Vagina (tissue), 2 donors: ENCODE results near the gene RPRML. TPM values are rescaled to one million over a fixed set of nuclear protein-coding genes. Genes with fewer than 3 reads are reported as not detected.

Source experiments
- DNase-seq, 2 donors: peaks; one replicate each; pipeline ENCODE4 v3.0.0-alpha.2; 2017; ENCODE audit errors: extremely low spot score in 2 of 2
- H3K27ac ChIP-seq: fragments of 200-600 bp; sonication (generic); one replicate; pipeline ENCODE4 v1.5.1; 2019
- H3K27me3 ChIP-seq: fragments of 200-600 bp; sonication (generic); one replicate; pipeline ENCODE4 v1.5.1; 2019
- H3K36me3 ChIP-seq, 2 donors: fragments of 200-600 bp; sonication (generic); one replicate each; pipeline ENCODE4 v1.5.1; 2017 to 2019
- H3K4me1 ChIP-seq: fragments of 200-600 bp; sonication (generic); one replicate; pipeline ENCODE4 v1.5.1; 2019
- H3K4me3 ChIP-seq, 2 donors: fragments of 200-600 bp; sonication (generic); 1 replicate in 1 of 2; 2 replicates in 1 of 2; pipeline ENCODE4 v1.5.1; 2016 to 2019
- H3K9me3 ChIP-seq: fragments of 200-600 bp; sonication (generic); one replicate; pipeline ENCODE4 v1.5.1; 2019
- POLR2A ChIP-seq, 2 donors: fragments of 450-650 bp; IDR thresholded peaks; one replicate each; pipeline ENCODE4 v1.6.1; 2017; ENCODE audit warnings: antibody characterized with exemption in 2 of 2, mild to moderate bottlenecking in 2 of 2, moderate library complexity in 2 of 2
- POLR2AphosphoS5 ChIP-seq, 2 donors: sonication (generic); formaldehyde crosslinking; IDR thresholded peaks; one replicate each; pipeline ENCODE4 v1.9.0; 2017; ENCODE audit warnings: antibody characterized with exemption in 2 of 2, mild to moderate bottlenecking in 2 of 2, low read depth in 1 of 2; ENCODE audit not compliant: insufficient read depth in 1 of 2
- intact Hi-C: fragments of 100-400 bp; cut with DNase I; formaldehyde crosslinking; loops from one replicate; pipeline ENCODE4 v1.15.1; 2023
- total RNA-seq: library from RNA; depleted of rRNA; stranded (reverse); fragments of >200 nt; gene quantifications from one replicate; pipeline ENCODE4 v1.2.3, GENCODE V29; 2016
- TF ChIP-seq, protein P1 (sequence below), 3 experiments: fragments of 450-650 bp in 2 of 3; fragments of 200-600 bp in 1 of 3; sonication (generic) in 1 of 3; IDR thresholded peaks; one replicate each; pipeline ENCODE4 v1.5.1; 2017 to 2019; ENCODE audit warnings: antibody characterized with exemption in 3 of 3, mild to moderate bottlenecking in 2 of 3, moderate library complexity in 2 of 3

Gene RPRML
- total RNA-seq, 1 donor from 2014 or later = 2.0 TPM

GRCh38 chr17:46950997-46951621, 27.9 kb downstream of the RPRML start:
- no peak overlapping the region for H3K4me3 ChIP-seq
- H3K9me3 ChIP-seq = no peaks in the 10 kb centered on the region
- no peaks in the 10 kb centered on the region for H3K4me1 ChIP-seq
- TF ChIP-seq POLR2AphosphoS5 (IDR thresholded peaks at IDR 0.05; ENCODE audit: insufficient read depth in 1 of 2, low read depth in 1 of 2) = no peak
- TF ChIP-seq, protein P1, sequence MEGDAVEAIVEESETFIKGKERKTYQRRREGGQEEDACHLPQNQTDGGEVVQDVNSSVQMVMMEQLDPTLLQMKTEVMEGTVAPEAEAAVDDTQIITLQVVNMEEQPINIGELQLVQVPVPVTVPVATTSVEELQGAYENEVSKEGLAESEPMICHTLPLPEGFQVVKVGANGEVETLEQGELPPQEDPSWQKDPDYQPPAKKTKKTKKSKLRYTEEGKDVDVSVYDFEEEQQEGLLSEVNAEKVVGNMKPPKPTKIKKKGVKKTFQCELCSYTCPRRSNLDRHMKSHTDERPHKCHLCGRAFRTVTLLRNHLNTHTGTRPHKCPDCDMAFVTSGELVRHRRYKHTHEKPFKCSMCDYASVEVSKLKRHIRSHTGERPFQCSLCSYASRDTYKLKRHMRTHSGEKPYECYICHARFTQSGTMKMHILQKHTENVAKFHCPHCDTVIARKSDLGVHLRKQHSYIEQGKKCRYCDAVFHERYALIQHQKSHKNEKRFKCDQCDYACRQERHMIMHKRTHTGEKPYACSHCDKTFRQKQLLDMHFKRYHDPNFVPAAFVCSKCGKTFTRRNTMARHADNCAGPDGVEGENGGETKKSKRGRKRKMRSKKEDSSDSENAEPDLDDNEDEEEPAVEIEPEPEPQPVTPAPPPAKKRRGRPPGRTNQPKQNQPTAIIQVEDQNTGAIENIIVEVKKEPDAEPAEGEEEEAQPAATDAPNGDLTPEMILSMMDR (IDR thresholded peaks at IDR 0.05) = no peak
- no peak for TF ChIP-seq POLR2A (IDR thresholded peaks at IDR 0.05)
- H3K27ac ChIP-seq = no peak overlapping the region
- no peaks in the 10 kb centered on the region for H3K36me3 ChIP-seq
- no peaks in the 10 kb centered on the region for H3K27me3 ChIP-seq
- DNase-seq = no peak
- intact Hi-C loops = no loop called here

GRCh38 chr17:46950342-46950996, 28.6 kb downstream of the RPRML start:
- peaks cover 3% of the 10 kb centered on the region for H3K4me1 ChIP-seq
- DNase-seq = no peak
- TF ChIP-seq POLR2A (IDR thresholded peaks at IDR 0.05) = no peak
- no peak for TF ChIP-seq POLR2AphosphoS5 (IDR thresholded peaks at IDR 0.05; ENCODE audit: insufficient read depth in 1 of 2, low read depth in 1 of 2)
- TF ChIP-seq, protein P1 (IDR thresholded peaks at IDR 0.05) = no peak

DNA sequence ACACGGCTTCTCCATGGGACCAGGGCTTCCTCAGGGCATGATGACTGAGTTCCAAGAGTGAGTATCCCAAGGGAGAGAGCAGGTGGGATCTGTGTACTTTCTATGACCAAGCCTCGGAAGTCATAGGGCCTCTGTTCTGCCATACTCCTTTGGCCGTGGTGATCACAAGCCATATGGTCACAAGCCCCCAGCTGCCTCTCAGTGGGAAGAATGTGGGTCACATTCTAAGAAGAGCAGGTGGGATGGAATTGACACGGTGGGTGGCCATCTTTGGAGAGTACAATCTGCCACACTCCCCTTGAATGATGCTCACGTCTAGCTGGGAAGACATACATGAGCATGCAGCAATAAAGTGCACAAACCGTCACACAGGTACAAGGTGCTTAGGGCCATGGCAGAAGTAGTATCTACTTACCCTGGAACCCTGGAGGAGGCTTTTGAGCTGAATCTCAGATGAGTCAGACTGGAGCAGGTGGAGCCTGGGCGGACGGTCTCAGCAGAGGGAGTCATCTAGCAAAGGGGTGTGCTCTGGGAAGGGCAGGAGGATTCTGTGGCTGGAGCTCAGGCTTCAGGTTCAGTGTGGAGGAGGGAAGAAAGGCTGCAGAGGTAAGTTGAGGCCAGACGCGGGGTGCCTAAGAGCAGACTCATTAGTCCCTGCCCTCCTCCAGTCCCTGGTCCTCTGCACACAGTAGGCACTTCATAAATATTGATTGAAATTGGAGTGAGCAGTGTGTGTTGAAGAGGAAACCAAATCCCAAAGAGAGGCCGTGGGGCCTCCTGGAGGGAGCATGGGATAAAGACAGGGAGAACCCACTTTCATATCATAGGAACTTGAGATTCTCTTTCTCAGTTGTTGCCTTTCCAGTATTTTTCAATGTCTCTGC, 29.5 kb downstream of the RPRML start:
- no peaks in the 10 kb centered on the region for H3K27me3 ChIP-seq
- H3K4me3 ChIP-seq = no peak overlapping the region
- intact Hi-C loops = no loop called here
- no peak for DNase-seq
- H3K9me3 ChIP-seq = no peaks in the 10 kb centered on the region
- TF ChIP-seq POLR2A (IDR thresholded peaks at IDR 0.05) = no peak
- TF ChIP-seq, protein P1 (IDR thresholded peaks at IDR 0.05) = no peak
- TF ChIP-seq POLR2AphosphoS5 (IDR thresholded peaks at IDR 0.05; ENCODE audit: insufficient read depth in 1 of 2, low read depth in 1 of 2) = no peak
- H3K36me3 ChIP-seq = no peaks in the 10 kb centered on the region
- no peak overlapping the region for H3K27ac ChIP-seq
- peaks cover 12% of the 10 kb centered on the region for H3K4me1 ChIP-seq

More at GRCh38 chr17:46950342-46950996, 28.6 kb downstream of the RPRML start:
- no peaks in the 10 kb centered on the region for H3K27me3 ChIP-seq
- no peaks in the 10 kb centered on the region for H3K9me3 ChIP-seq
- intact Hi-C loops = no loop called here
- H3K27ac ChIP-seq = no peak overlapping the region
- H3K4me3 ChIP-seq = no peak overlapping the region
- H3K36me3 ChIP-seq = no peaks in the 10 kb centered on the region

- no peak overlapping the region for H3K27ac ChIP-seq
- TF ChIP-seq POLR2A (IDR thresholded peaks at IDR 0.05) (no peak), POLR2AphosphoS5 (IDR thresholded peaks at IDR 0.05; ENCODE audit: insufficient read depth in 1 of 2, low read depth in 1 of 2) (no peak)
- TF ChIP-seq, protein P1 (IDR thresholded peaks at IDR 0.05) = no peak
- intact Hi-C loops = no loop called here
Observed at GRCh38 chr17:46948544-46948943, 30.5 kb downstream of the RPRML start.

More at GRCh38 chr17:46948544-46948943, 30.5 kb downstream of the RPRML start:
- Histone ChIP-seq H3K4me1 (peaks cover 22% of the 10 kb centered on the region), H3K36me3 (no peaks in the 10 kb centered on the region), H3K4me3 (no peak overlapping the region), H3K9me3 (no peaks in the 10 kb centered on the region), H3K27me3 (no peaks in the 10 kb centered on the region)
- DNase-seq = no peak
